SU-DHL-6 (cell line): ENCODE data around the gene ABCB9.

Experiments used
- H2AFZ ChIP-seq: fragments of 200-600 bp; sonication (generic); 2 replicates; pipeline ENCODE4 v1.6.1; 2014; ENCODE audit warnings: low read depth, mild to moderate bottlenecking, moderate library complexity, mixed read lengths, antibody characterized with exemption, low read length; ENCODE audit not compliant: severe bottlenecking
- H3F3A ChIP-seq: fragments of 200-600 bp; shearing (Covaris generic); 2 replicates; pipeline ENCODE4 v1.6.0; 2016; ENCODE audit warnings: antibody characterized with exemption, mild to moderate bottlenecking; ENCODE audit not compliant: insufficient read depth
- H3K27ac ChIP-seq: fragments of 200-600 bp; sonication (generic); 2 replicates; pipeline ENCODE4 v1.5.1; 2016; ENCODE audit warnings: low read depth, mild to moderate bottlenecking, low read length, moderate library complexity, mixed read lengths
- H3K27me3 ChIP-seq: fragments of 200-600 bp; sonication (generic), shearing (Covaris generic); 2 replicates; pipeline ENCODE4 v1.6.0; 2014; ENCODE audit warnings: mild to moderate bottlenecking, low read length
- H3K36me3 ChIP-seq: fragments of 200-600 bp; sonication (generic); 2 replicates; pipeline ENCODE4 v1.6.1; 2014; ENCODE audit warnings: mild to moderate bottlenecking, low read length, mixed read lengths
- H3K4me2 ChIP-seq: fragments of 300-600, 200-600 bp; shearing (Covaris generic), sonication (generic); 2 replicates; pipeline ENCODE4 v1.6.0; 2014; ENCODE audit warnings: low read length, low read depth, mild to moderate bottlenecking; ENCODE audit not compliant: poor library complexity, severe bottlenecking
- H3K4me3 ChIP-seq: fragments of 200-600 bp; sonication (generic); 2 replicates; pipeline ENCODE4 v1.5.1; 2014; ENCODE audit warnings: antibody characterized with exemption, low read length, mild to moderate bottlenecking, mixed read lengths; ENCODE audit not compliant: insufficient read depth, poor library complexity, severe bottlenecking
- H3K79me2 ChIP-seq: fragments of 200-600 bp; sonication (generic); 2 replicates; pipeline ENCODE4 v1.6.1; 2014; ENCODE audit warnings: mild to moderate bottlenecking, low read length, moderate library complexity; ENCODE audit not compliant: insufficient read depth
- H3K9ac ChIP-seq: fragments of 200-600 bp; sonication (generic); 2 replicates; pipeline ENCODE4 v1.7.0; 2014; ENCODE audit warnings: mild to moderate bottlenecking, low read length
- H3K9me2 ChIP-seq: fragments of 200-600 bp; sonication (generic); replicated peaks from 2 replicates; pipeline ENCODE4 v1.6.1; 2014; ENCODE audit warnings: low read length; ENCODE audit not compliant: insufficient read depth
- H3K9me3 ChIP-seq: fragments of 200-600 bp; sonication (generic); 2 replicates; pipeline ENCODE4 v1.6.1; 2014; ENCODE audit warnings: low read length, mixed read lengths; ENCODE audit not compliant: insufficient read depth
- H4K20me1 ChIP-seq: fragments of 200-600 bp; sonication (generic); 2 replicates; pipeline ENCODE4 v1.6.1; 2014; ENCODE audit warnings: low read depth, mild to moderate bottlenecking, antibody characterized with exemption, low read length, moderate library complexity, mixed read lengths
- EZH2phosphoT487 ChIP-seq: fragments of 200-600 bp; sonication (generic), shearing (Covaris generic); conservative IDR thresholded peaks from 2 replicates; pipeline ENCODE4 v1.6.1; 2018; ENCODE audit warnings: mild to moderate bottlenecking, antibody characterized with exemption, low read length, moderate library complexity, mixed read lengths
- TF ChIP-seq, protein P1 (sequence below): fragments of 200-600 bp; sonication (generic); IDR thresholded peaks from one replicate; pipeline ENCODE4 v1.5.1; 2017; ENCODE audit warnings: antibody characterized with exemption, mild to moderate bottlenecking, low read length, moderate library complexity; ENCODE audit not compliant: insufficient read depth, poor library complexity, severe bottlenecking

Gene ABCB9

DNA sequence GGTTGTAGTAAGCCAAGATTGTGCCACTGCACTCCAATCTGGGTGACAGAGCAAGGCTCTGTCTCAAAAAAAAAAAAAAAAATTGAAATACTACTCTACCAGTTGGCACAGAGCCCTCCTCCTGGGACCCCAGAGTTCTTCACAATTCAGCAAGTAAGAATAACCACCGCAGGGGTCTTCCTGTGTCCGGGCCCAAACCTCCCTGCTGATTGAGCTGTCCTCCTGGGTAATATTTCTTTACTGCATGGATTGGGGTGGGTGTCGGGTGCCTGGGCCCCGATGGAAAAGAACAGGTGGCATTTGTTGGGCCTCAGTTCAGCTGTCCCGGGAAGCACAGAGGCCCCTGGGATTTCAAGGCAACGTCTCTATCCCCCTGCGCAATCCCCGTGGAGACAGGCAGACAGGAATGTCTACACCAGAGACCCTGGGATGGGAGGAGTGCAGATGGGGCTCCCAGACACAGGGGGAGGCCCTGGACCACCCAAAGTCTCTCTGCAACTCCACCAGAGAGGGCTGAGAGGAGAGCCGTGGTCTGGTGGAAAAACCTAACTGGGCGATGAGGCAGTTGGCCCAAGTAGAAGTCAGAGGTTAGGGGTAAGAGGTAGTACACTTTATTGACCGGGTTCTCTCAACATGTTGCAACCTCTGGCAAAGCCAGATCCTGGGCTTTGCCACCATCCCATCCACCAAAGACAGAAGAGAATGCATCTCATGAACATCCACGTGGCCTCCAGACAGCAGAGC lies 37.7 kb downstream of the ABCB9 start:
- Histone ChIP-seq H3K9me3 (no peaks in the 10 kb centered on the region), H2AFZ (no peak overlapping the region), H3K27me3 (no peaks in the 10 kb centered on the region), H3K36me3 (no peaks in the 10 kb centered on the region), H3F3A (no peaks in the 10 kb centered on the region), H3K9me2 (no peaks in the 10 kb centered on the region), H3K9ac (no peak overlapping the region), H3K27ac (no peak overlapping the region), H3K4me3 (no peak overlapping the region), H3K4me2 (no peak overlapping the region), H4K20me1 (no peaks in the 10 kb centered on the region), H3K79me2 (no peaks in the 10 kb centered on the region)
- TF ChIP-seq, protein P1, sequence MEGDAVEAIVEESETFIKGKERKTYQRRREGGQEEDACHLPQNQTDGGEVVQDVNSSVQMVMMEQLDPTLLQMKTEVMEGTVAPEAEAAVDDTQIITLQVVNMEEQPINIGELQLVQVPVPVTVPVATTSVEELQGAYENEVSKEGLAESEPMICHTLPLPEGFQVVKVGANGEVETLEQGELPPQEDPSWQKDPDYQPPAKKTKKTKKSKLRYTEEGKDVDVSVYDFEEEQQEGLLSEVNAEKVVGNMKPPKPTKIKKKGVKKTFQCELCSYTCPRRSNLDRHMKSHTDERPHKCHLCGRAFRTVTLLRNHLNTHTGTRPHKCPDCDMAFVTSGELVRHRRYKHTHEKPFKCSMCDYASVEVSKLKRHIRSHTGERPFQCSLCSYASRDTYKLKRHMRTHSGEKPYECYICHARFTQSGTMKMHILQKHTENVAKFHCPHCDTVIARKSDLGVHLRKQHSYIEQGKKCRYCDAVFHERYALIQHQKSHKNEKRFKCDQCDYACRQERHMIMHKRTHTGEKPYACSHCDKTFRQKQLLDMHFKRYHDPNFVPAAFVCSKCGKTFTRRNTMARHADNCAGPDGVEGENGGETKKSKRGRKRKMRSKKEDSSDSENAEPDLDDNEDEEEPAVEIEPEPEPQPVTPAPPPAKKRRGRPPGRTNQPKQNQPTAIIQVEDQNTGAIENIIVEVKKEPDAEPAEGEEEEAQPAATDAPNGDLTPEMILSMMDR: no peak
- TF ChIP-seq EZH2phosphoT487: no peak

- TF ChIP-seq, protein P1: no peak
- no peak for TF ChIP-seq EZH2phosphoT487
- no peak overlapping the region for H3K27ac ChIP-seq
- H3F3A ChIP-seq: no peaks in the 10 kb centered on the region
Observed at GRCh38 chr12:122927756-122928403, 38.4 kb downstream of the ABCB9 start.

GRCh38 chr12:122921917-122922316 lies 44.3 kb downstream of the ABCB9 start:
- no peaks in the 10 kb centered on the region for H3K9me2 ChIP-seq
- H3F3A ChIP-seq: no peaks in the 10 kb centered on the region

More at GRCh38 chr12:122927756-122928403, 38.4 kb downstream of the ABCB9 start:
- Histone ChIP-seq H4K20me1 (no peaks in the 10 kb centered on the region), H3K4me2 (no peak overlapping the region), H3K27me3 (no peaks in the 10 kb centered on the region), H3K9ac (no peak overlapping the region), H3K9me3 (no peaks in the 10 kb centered on the region), H3K79me2 (no peaks in the 10 kb centered on the region), H2AFZ (no peak overlapping the region), H3K9me2 (no peaks in the 10 kb centered on the region), H3K4me3 (no peak overlapping the region), H3K36me3 (no peaks in the 10 kb centered on the region)

More at GRCh38 chr12:122921917-122922316, 44.3 kb downstream of the ABCB9 start:
- TF ChIP-seq, protein P1: no peak
- TF ChIP-seq EZH2phosphoT487: no peak
- H3K9me3 ChIP-seq: no peaks in the 10 kb centered on the region
- no peaks in the 10 kb centered on the region for H4K20me1 ChIP-seq
- no peak overlapping the region for H3K4me2 ChIP-seq
- no peaks in the 10 kb centered on the region for H3K36me3 ChIP-seq
- H3K9ac ChIP-seq: no peak overlapping the region
- H3K27me3 ChIP-seq: no peaks in the 10 kb centered on the region
- H3K27ac ChIP-seq: no peak overlapping the region
- no peak overlapping the region for H3K4me3 ChIP-seq
- no peaks in the 10 kb centered on the region for H3K79me2 ChIP-seq
- H2AFZ ChIP-seq: no peak overlapping the region
